ENCODE results near the gene PLAAT3.
"Not testable (repeated sequence)": the region's sequence is repeated elsewhere in the genome, so short reads cannot be mapped to it uniquely, and the experiment has no call there.

Gene PLAAT3

DNA sequence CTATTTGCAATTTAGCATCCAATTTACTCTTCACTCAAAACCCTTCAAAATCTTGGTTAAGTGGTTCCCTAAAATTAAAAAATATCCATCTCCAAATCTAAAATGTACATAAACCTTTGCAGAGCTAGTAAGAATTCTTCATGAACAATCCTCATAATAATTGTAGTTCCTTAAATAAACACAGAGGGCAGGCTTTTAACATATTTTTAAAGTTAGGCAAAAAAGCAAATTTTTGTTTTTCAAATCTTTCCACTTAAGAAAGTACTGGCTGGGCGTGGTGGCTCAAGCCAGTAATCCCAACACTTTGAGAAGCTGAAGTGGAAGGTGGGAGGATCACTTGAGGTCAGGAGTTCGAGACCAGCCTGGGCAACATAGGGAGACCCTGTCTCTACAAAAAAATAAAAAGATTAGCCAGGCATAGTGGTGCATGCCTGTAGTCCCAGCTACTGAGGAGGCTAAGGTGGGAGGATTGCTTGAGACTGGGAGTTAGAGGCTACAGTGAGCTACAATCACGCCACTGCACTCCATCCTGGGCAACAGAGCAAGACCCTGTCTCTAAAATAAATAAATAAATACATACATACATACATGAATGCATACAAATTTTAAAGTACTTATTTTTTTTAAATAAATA, 25.1 kb upstream of the PLAAT3 start:
- Histone ChIP-seq H3K4me1 (ENCODE audit: control insufficient read depth in 1 of 2, insufficient read depth in 1 of 2, low read depth in 1 of 2, low read length in 1 of 2) (no peaks in the 10 kb centered on the region), H3K9me3 (no peaks in the 10 kb centered on the region), H3K27me3 (no peaks in the 10 kb centered on the region), H3K36me3 (peaks cover 24% of the 10 kb centered on the region), H3K4me3 (ENCODE audit: low read depth in 1 of 2, low read length in 1 of 2) (no peak overlapping the region), H3K27ac (no peak overlapping the region)
- TF ChIP-seq, protein P1, sequence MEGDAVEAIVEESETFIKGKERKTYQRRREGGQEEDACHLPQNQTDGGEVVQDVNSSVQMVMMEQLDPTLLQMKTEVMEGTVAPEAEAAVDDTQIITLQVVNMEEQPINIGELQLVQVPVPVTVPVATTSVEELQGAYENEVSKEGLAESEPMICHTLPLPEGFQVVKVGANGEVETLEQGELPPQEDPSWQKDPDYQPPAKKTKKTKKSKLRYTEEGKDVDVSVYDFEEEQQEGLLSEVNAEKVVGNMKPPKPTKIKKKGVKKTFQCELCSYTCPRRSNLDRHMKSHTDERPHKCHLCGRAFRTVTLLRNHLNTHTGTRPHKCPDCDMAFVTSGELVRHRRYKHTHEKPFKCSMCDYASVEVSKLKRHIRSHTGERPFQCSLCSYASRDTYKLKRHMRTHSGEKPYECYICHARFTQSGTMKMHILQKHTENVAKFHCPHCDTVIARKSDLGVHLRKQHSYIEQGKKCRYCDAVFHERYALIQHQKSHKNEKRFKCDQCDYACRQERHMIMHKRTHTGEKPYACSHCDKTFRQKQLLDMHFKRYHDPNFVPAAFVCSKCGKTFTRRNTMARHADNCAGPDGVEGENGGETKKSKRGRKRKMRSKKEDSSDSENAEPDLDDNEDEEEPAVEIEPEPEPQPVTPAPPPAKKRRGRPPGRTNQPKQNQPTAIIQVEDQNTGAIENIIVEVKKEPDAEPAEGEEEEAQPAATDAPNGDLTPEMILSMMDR (IDR thresholded peaks at IDR 0.05): peak; percentile 34

DNA sequence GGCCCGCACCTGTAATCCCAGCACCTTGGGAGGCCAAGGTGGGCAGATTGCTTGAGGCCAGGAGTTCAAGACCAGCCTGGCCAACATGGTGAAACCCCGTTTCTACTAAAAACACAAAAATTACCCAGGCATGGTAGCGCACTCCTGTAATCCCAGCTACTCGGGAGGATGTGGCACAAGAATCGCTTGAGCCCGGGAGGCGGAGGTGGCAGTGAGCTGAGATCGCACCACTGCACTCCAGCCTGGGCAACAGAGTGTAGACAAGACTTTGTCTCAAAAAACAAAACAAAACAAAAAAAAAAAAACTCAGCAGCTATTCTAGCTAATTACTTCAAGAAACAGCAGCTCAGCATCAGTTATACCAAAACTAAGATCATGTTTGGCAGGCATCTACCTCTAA, 24.2 kb upstream of the PLAAT3 start:
- H3K36me3 ChIP-seq: peaks cover 24% of the 10 kb centered on the region
- not testable (repeated sequence) for H3K9me3 ChIP-seq; H3K27ac ChIP-seq; H3K4me1 ChIP-seq (ENCODE audit: control insufficient read depth in 1 of 2, insufficient read depth in 1 of 2, low read depth in 1 of 2, low read length in 1 of 2); H3K4me3 ChIP-seq (ENCODE audit: low read depth in 1 of 2, low read length in 1 of 2); H3K27me3 ChIP-seq

DNA sequence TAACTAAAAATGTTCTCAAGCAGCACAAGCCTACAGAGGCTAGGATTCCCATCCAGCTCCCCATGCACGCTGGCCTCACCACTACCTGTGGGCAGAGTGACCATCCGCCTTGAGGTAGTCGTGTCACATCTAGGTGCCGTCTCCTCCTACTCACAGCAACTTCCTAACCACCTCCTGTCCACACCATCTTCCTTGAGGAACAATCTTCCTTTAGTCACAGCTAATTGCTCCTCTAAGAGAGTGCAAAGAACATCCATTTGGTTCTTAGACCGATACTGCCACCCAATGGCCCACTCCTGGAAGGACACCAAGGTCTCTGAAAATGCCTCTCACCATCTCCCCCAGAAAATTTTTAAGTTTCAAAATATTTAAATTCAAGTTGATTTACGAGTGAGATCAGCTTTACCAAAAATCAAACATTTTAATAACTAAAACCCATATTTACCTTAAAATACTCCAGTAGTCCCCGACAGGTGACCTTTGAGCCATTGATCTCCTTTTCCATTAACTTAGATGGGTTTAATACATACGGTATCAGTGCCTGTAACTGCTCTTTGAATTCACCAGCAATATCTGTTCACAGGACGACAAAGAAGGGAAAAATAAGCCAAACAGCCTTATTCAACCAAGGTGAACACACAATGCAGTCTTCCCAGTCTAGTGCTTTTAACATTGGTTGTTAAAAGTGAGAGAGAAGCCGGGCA, 21.7 kb upstream of the PLAAT3 start:
- no peaks in the 10 kb centered on the region for H3K4me1 ChIP-seq (ENCODE audit: control insufficient read depth in 1 of 2, insufficient read depth in 1 of 2, low read depth in 1 of 2, low read length in 1 of 2)
- TF ChIP-seq, protein P1 (IDR thresholded peaks at IDR 0.05): peak; percentile 72
- H3K9me3 ChIP-seq: no peaks in the 10 kb centered on the region
- H3K27me3 ChIP-seq: no peaks in the 10 kb centered on the region
- H3K4me3 ChIP-seq (ENCODE audit: low read depth in 1 of 2, low read length in 1 of 2): no peak overlapping the region
- peaks cover 28% of the 10 kb centered on the region for H3K36me3 ChIP-seq
- H3K27ac ChIP-seq: no peak overlapping the region

DNA sequence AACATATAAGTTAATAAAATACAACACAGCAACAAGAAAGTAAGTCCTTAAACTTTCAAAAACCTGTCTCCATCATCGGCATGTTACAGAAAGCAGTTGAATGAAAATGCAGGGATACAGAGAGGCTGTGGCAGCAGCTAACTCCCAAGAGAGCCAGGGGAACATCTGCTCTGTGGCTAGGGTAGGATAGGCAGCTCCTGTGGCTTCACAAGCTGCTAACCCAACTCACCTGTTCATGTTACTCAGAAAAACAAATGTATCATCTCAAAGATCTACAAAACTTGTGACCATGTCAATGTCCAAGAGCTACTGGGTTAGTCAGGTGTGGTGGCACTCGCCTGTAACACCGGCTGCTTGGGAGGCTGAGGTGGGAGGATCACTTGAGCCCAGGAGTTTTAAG, 15.2 kb upstream of the PLAAT3 start:
- Histone ChIP-seq H3K36me3 (peaks cover 44% of the 10 kb centered on the region), H3K9me3 (no peaks in the 10 kb centered on the region), H3K27me3 (peaks cover 2% of the 10 kb centered on the region), H3K4me1 (ENCODE audit: control insufficient read depth in 1 of 2, insufficient read depth in 1 of 2, low read depth in 1 of 2, low read length in 1 of 2) (no peaks in the 10 kb centered on the region), H3K27ac (no peak overlapping the region), H3K4me3 (ENCODE audit: low read depth in 1 of 2, low read length in 1 of 2) (no peak overlapping the region)
- TF ChIP-seq, protein P1 (IDR thresholded peaks at IDR 0.05): no peak

DNA sequence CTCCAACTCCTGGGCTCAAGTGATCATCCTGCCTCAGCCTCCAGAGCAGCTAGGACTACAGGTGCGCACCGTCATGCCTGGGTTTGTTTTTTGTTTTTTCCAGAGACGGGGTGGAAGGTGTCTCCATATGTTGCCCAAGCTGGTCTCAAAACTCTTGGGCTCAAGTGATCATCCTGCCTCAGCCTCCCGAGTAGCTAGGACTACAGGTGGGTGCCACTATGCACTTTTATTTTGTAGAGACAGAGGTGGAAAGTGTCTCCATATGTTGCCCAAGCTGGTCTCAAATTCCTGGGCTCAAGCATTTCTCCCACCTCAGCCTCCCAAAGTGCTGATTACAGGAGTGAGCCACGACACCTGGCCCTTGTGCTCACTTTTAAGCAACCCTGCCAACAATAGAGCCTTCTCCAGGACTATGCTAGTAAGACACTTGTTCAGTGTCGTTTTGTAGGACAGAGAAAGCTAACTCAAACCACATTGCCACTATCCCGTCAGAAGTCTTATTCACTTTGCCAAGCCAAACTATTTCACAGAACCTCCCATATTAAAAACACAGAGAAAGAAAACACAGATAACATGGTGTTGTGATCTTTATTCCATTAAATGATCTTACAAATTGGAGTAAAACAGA, 9.4 kb upstream of the PLAAT3 start:
- H3K4me1 ChIP-seq (ENCODE audit: control insufficient read depth in 1 of 2, insufficient read depth in 1 of 2, low read depth in 1 of 2, low read length in 1 of 2): peaks cover 12 to 14% of the 10 kb centered on the region in 2 experiments
- H3K27ac ChIP-seq: no peak overlapping the region
- H3K9me3 ChIP-seq: no peaks in the 10 kb centered on the region
- peaks cover 3% of the 10 kb centered on the region for H3K36me3 ChIP-seq
- no peak overlapping the region for H3K4me3 ChIP-seq (ENCODE audit: low read depth in 1 of 2, low read length in 1 of 2)
- TF ChIP-seq, protein P1 (IDR thresholded peaks at IDR 0.05): no peak
- peaks cover 23% of the 10 kb centered on the region for H3K27me3 ChIP-seq

DNA sequence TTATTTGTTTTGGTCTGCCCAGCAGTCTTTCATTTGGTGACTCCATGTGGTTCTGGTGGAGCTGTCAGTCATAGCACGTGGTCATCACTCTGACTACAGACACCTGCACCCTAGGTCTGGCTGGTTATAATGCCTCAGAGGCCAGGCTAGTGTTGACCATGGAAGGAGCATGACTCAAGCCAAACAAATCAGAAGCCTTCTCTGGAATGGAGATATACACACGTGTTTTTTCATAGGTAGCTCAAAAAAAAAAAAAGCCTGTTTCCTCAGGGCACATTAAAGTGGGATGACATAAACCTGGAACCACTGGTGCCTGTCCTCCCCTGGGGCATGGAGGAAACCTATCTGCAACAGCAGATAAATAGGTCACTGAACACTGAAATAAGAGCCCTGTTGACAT, 8.1 kb upstream of the PLAAT3 start:
- peaks cover 12 to 14% of the 10 kb centered on the region in 2 experiments for H3K4me1 ChIP-seq (ENCODE audit: control insufficient read depth in 1 of 2, insufficient read depth in 1 of 2, low read depth in 1 of 2, low read length in 1 of 2)
- H3K9me3 ChIP-seq: no peaks in the 10 kb centered on the region
- H3K4me3 ChIP-seq (ENCODE audit: low read depth in 1 of 2, low read length in 1 of 2): no peak overlapping the region
- H3K27me3 ChIP-seq: peaks cover 23% of the 10 kb centered on the region
- H3K27ac ChIP-seq: no peak overlapping the region
- TF ChIP-seq, protein P1 (IDR thresholded peaks at IDR 0.05): no peak
- no peaks in the 10 kb centered on the region for H3K36me3 ChIP-seq

Data from neutrophil (primary cell).